WTC11 (cell line): ENCODE measurements around the gene PROSER3.

Experiments
- FOXJ3 ChIP-seq: sonication (generic); formaldehyde crosslinking; IDR thresholded peaks from 2 replicates; pipeline ENCODE4 v1.9.0; 2021; ENCODE audit warnings: missing genetic modification reagents, mild to moderate bottlenecking, borderline replicate concordance
- JUN ChIP-seq: sonication (generic); formaldehyde crosslinking; IDR thresholded peaks from 2 replicates; pipeline ENCODE4 v1.8.0; 2023; ENCODE audit warnings: mild to moderate bottlenecking, missing genetic modification reagents
- NR1H2 ChIP-seq: sonication (generic); formaldehyde crosslinking; IDR thresholded peaks from 2 replicates; pipeline ENCODE4 v1.9.0; 2021; ENCODE audit warnings: mild to moderate bottlenecking, moderate library complexity, missing genetic modification reagents
- ZNF263 ChIP-seq: sonication (generic); formaldehyde crosslinking; IDR thresholded peaks from 2 replicates; pipeline ENCODE4 v1.8.1; 2022; ENCODE audit warnings: low read depth, mild to moderate bottlenecking, moderate library complexity, missing genetic modification reagents
- ZNF416 ChIP-seq: fragments of 250-450 bp; sonication (Bioruptor Pico); IDR thresholded peaks from 2 replicates; pipeline ENCODE4 v1.9.0; 2021; ENCODE audit warnings: mild to moderate bottlenecking, inconsistent platforms
- TF ChIP-seq, protein P1 (sequence below): fragments of 200-600 bp; IDR thresholded peaks from 2 replicates; pipeline ENCODE4 v1.8.0; 2022; ENCODE audit warnings: antibody characterized with exemption
- TF ChIP-seq, protein P2 (sequence below): sonication (generic); formaldehyde crosslinking; IDR thresholded peaks from 2 replicates; pipeline ENCODE4 v1.8.0; 2023; ENCODE audit warnings: missing genetic modification reagents
- TF ChIP-seq, protein P3 (sequence below): sonication (generic); formaldehyde crosslinking; IDR thresholded peaks from 2 replicates; pipeline ENCODE4 v1.8.1; 2022; ENCODE audit warnings: mild to moderate bottlenecking, moderate library complexity, missing genetic modification reagents
- TF ChIP-seq, protein P4 (sequence below): sonication (generic); formaldehyde crosslinking; IDR thresholded peaks from 2 replicates; pipeline ENCODE4 v1.8.1; 2023; ENCODE audit warnings: mild to moderate bottlenecking, missing genetic modification reagents, moderate library complexity

DNA sequence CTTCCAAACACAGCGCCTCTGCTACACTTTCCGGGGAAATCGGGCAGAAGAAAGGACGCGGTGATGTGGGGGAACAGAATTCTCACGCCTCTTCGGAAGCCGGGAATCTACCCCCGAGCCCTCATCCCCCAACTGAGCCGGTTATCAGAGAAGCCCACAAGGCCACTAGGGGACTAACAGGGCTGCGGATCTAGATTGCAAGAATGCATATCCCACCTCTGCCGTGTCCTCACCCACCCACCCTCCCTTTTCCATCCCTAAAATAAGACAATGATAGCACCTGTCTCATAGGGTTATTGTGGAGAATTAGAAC, 16.8 kb upstream of the PROSER3 start:
- no peak for TF ChIP-seq NR1H2 (CRISPR knock-in tag)
- no peak for TF ChIP-seq FOXJ3 (CRISPR knock-in tag)
- TF ChIP-seq, protein P1, sequence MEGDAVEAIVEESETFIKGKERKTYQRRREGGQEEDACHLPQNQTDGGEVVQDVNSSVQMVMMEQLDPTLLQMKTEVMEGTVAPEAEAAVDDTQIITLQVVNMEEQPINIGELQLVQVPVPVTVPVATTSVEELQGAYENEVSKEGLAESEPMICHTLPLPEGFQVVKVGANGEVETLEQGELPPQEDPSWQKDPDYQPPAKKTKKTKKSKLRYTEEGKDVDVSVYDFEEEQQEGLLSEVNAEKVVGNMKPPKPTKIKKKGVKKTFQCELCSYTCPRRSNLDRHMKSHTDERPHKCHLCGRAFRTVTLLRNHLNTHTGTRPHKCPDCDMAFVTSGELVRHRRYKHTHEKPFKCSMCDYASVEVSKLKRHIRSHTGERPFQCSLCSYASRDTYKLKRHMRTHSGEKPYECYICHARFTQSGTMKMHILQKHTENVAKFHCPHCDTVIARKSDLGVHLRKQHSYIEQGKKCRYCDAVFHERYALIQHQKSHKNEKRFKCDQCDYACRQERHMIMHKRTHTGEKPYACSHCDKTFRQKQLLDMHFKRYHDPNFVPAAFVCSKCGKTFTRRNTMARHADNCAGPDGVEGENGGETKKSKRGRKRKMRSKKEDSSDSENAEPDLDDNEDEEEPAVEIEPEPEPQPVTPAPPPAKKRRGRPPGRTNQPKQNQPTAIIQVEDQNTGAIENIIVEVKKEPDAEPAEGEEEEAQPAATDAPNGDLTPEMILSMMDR: no peak
- TF ChIP-seq JUN (CRISPR knock-in tag): no peak
- TF ChIP-seq, protein P2, sequence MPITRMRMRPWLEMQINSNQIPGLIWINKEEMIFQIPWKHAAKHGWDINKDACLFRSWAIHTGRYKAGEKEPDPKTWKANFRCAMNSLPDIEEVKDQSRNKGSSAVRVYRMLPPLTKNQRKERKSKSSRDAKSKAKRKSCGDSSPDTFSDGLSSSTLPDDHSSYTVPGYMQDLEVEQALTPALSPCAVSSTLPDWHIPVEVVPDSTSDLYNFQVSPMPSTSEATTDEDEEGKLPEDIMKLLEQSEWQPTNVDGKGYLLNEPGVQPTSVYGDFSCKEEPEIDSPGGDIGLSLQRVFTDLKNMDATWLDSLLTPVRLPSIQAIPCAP (CRISPR knock-in tag): no peak
- TF ChIP-seq, protein P3, sequence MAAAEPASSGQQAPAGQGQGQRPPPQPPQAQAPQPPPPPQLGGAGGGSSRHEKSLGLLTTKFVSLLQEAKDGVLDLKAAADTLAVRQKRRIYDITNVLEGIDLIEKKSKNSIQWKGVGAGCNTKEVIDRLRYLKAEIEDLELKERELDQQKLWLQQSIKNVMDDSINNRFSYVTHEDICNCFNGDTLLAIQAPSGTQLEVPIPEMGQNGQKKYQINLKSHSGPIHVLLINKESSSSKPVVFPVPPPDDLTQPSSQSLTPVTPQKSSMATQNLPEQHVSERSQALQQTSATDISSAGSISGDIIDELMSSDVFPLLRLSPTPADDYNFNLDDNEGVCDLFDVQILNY (CRISPR knock-in tag): no peak
- no peak for TF ChIP-seq ZNF263 (CRISPR knock-in tag)
- TF ChIP-seq, protein P4, sequence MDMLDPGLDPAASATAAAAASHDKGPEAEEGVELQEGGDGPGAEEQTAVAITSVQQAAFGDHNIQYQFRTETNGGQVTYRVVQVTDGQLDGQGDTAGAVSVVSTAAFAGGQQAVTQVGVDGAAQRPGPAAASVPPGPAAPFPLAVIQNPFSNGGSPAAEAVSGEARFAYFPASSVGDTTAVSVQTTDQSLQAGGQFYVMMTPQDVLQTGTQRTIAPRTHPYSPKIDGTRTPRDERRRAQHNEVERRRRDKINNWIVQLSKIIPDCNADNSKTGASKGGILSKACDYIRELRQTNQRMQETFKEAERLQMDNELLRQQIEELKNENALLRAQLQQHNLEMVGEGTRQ (CRISPR knock-in tag): no peak
- TF ChIP-seq ZNF416 (CRISPR knock-in tag): no peak
